ENCODE data around the gene TMEM18. TPM values are rescaled to one million over a fixed set of nuclear protein-coding genes. Genes with fewer than 3 reads are reported as not detected.

The TMEM18 gene
- total and polyA plus RNA-seq, 9 of the 15 experiments (the other 6 are each of a cell fraction or from before 2014, with no cell fraction given) = 12.8 to 55.9 (median 21.8) TPM

GRCh38 chr2:676647-677055 is 555 bp downstream of the TMEM18 start (continued):
- TF ChIP-seq REST (IDR thresholded peaks at IDR 0.05; ENCODE audit: borderline replicate concordance) (no peak), REST (CRISPR knock-in tag; IDR thresholded peaks at IDR 0.05; ENCODE audit: low read depth) (no peak), PHF20 (IDR thresholded peaks at IDR 0.05; ENCODE audit: partially characterized antibody) (no peak), ZNF551 (CRISPR knock-in tag; IDR thresholded peaks at IDR 0.05) (no peak), SP1 (CRISPR knock-in tag; IDR thresholded peaks at IDR 0.05) (peak; percentile 39; the same call in 1 of the 2 replicates), RBM34 (IDR thresholded peaks at IDR 0.05; ENCODE audit: borderline replicate concordance, insufficient read depth, low read length) (0 out of 2 replicates have a peak, but pooled peaks have one; percentile 48), HIVEP1 (CRISPR knock-in tag; IDR thresholded peaks at IDR 0.05) (no peak), BCL6 (CRISPR knock-in tag; IDR thresholded peaks at IDR 0.05) (no peak), ZNF57 (CRISPR knock-in tag; IDR thresholded peaks at IDR 0.05) (no peak), BCOR (IDR thresholded peaks at IDR 0.05) (no peak), THAP12 (CRISPR knock-in tag; IDR thresholded peaks at IDR 0.05) (peak; percentile 21; the same call in 1 of the 2 replicates), ETS1 (conservative IDR thresholded peaks at IDR 0.05; ENCODE audit: control insufficient read depth, low read depth, low read length) (peak; percentile 31; the same call in 1 of the 2 replicates), MNT (conservative IDR thresholded peaks at IDR 0.05) (peak in 1 of 2 experiments; percentile 83; a peak in 2 of 4 replicates), FOXA3 (CRISPR knock-in tag; conservative IDR thresholded peaks at IDR 0.05 in 1 of 2, IDR thresholded peaks at IDR 0.05 in 1 of 2) (no peak), MXI1 (IDR thresholded peaks at IDR 0.05; ENCODE audit: low read depth, low read length) (peak; percentile 50; the same call in 1 of the 2 replicates), ZNF165 (CRISPR knock-in tag; IDR thresholded peaks at IDR 0.05; ENCODE audit: borderline replicate concordance) (no peak)

Measured in K562 (cell line).